Anterior cingulate cortex (tissue), 58 donors: ENCODE results near the gene FUBP1.
"Not testable (repeated sequence)": the region's sequence is repeated elsewhere in the genome, so short reads cannot be mapped to it uniquely, and the experiment has no call there.

ENCODE experiments used
- DNase-seq, 58 donors: peaks; one replicate each; lab custom pipeline; 2025; lab: John Stamatoyannopoulos, UW

FUBP1 gene

DNA sequence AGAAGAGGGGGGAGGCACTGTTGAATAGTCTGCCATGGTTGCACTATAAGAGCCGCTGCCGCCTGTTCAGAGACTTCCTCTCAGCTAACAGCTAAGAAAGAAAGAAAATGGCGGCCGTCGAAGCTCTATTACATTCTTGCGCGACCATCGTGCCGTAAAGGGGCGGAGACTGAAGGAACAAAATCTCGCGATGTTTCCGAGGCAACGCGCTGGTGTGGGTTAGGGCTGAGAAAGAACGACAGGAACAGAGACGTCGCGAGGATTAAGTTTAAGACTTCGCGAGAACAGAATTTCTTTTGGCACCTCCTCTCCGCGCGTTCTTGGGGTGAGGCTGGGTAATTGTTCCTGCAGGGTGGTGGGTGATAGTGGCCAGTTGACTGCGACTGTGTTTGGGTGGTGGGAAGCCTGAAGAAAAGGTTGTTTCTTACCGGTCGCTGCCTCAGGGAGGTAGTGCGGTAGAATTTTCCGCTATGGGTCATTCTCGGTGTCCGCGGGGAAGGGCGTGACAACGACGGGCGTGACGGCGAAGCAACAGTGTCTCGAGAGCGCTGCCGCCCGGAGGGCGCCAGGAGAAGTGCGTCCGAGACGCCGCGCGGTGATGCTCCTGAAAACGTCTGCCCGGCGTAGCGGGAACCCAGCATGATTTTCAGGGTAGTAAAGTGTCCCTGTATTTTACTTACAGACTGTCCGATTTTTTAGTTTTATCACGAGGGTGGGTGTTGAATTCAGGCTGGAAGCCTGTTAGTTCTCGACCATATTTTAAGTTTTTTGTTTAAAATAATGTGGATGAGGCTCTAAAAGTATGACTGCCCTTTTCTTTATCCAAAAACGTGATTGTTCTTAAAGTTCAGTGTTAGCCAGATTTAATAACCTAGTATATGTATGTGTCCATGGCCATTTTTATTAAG, at the start of gene FUBP1:
Gene FUBP1, minus strand, starts transcription at position 104 of the 908 bp plus-strand sequence. Its CDS starts 68 bp downstream, at position 36.
- peak; percentile 71 to 97 (median 90) for DNase-seq

DNA sequence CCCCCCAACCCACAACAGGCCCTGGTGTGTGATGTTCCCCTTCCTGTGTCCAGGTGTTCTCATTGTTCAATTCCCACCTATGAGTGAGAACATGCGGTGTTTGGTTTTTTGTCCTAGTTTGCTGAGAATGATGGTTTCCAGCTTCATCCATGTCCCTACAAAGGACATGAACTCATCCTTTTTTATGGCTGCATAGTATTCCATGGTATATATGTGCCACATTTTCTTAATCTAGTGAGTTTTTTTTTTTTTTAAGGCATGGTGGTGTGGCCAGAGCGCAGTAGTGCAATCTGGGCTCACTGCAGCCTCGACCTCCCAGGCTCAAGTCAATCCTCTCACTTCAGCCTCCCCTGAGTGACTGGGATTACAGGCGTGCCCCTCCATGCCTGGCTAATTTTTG, 42.3 kb upstream of the FUBP1 start:
- DNase-seq: not testable (repeated sequence)

DNA sequence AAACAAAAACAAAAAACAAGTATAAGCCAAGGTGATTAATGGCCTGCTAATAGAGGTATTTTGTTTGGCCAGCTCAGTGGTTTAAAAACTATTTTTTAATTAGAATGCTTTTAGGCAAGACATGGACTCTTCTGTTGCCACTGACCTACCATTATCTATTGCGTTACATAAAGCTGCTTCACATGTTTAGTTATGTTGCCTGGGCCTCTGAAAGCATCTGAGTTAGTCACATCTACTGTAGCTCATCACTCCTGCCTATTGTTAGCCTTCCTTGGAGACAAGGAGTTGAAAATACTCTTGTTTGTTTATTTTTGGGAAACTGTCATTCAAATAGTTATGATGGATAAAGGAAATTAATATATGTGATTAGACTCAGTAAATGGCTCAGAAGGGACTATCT, 40.2 kb upstream of the FUBP1 start:
- DNase-seq: no peak

DNA sequence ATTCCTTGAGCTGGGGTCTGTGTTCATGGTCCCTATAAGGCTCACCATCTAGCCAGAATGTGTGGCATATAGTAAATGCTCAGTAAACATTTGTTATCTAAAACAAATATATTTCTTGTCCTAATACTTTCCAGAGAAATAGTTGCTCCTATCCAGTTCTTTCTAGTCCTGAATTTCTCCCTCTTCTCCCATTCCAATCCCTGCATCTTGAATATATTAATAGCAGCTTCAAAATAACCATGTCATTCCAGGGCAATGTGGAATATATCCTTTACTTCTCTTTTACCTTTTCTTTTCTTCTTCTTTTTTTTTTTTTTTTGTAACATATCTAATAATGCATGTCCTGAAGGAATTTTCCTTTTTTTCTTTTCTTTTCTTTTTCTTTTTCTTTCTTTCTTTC, 36.3 kb upstream of the FUBP1 start:
- no peak for DNase-seq

DNA sequence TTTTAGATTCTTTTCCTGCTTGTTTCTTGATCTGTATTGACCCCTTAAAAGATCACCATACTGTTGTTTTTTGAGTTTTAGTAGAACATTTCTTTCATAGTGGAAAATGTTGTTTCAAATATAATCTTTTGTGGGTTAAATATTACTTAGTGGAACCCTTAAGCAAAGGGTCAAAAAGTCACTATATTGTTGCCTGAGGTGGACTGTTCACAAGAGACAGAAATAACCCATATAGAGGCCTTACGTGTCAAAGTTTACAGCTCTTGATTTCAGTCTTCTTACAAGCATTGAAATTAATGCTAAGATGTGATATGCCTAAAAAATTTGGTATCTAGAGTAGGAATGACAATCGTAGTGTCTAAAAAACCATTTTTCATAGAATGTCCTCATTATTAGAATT, 32.2 kb upstream of the FUBP1 start:
- no peak for DNase-seq

- DNase-seq: no peak
Observed at GRCh38 chr1:78009836-78010235, 31.0 kb upstream of the FUBP1 start.

DNA sequence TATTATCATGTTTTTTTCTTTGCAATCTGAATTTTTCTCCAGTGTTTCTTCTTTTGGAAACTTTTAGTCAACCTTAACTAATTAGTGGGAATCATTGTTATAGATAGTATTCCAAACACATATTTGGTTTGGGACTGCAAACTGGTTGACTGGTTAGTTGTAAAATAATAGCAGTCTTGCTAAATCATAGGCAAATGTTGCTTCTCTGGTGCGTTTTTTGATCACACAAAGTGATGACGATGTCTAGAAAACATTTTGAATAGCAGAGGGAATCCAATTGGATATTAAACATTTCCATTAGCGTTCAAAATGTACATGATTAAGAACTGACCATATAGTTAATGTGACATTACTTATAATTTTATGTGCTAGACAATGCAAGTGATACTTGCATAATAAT, 30.4 kb upstream of the FUBP1 start:
- DNase-seq: no peak

DNA sequence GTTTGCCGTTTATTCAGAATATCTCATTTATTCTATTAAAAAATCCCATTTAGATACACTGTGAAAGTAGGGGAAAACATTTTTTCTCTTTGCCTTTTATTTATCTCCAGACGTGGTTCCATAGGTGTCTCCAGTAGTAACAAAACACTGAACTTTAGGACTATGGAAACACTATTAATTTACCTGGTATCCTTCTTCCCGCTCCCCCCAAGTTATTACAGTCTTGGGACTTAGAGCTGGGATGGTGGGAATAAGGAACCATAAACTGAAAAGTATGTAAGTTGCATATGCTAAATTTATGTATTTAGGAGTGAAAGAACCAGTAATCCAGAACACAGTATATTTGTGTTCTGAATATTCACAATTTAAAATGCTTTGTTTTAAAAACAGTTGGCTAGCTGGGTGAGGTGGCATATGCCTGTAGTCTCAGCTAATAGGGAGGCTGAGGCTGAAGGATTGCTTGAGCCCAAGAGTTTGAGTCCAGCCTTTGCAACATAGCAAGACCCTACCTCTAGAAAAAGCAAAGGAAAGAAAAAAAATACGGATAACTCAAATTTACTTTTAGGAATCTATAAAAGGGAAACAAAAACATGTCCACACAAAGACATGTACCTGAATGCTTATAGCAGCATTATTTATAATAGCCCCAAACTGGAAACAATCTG, 28.9 kb upstream of the FUBP1 start:
- DNase-seq: no peak

DNA sequence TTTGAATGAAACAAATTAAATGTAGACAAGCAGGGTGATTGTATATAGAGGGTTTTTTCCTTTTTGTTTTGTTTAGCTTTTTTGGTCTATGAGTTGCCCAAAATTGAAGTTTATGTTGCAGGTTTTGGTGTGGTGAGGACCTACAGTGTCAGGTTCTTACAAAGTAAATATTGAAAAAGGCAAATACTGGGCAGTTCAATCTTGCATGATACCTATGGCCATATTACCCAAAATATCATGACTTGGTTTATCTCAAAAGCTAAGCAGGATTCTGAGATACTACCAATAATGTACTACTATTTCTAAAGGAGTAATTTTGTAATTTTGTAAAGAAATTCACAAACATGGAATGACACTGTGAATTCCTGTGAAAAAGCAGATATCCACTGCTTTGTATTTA, 27.6 kb upstream of the FUBP1 start:
- no peak for DNase-seq

DNA sequence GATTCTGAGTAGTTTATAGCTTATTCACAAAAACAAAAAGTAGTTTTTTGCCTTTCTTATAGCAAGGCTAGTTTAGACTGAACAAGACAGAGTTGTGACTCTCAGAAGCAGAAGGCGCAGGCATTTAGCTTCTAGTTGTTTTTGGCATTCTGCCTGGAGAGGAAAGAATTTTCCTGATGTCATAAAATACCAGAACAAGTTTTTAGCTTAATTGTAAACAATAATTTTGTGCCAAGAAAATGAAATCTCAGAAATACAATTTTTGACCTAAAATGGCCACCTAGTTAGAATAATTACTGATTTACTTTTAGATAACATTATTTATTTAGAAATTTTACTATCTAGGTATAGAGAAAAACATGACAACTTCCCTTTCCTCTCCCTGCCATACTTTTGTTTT, 26.9 kb upstream of the FUBP1 start:
- peak in 3 of 58 donors; percentile 8 to 52 (median 13) for DNase-seq

DNA sequence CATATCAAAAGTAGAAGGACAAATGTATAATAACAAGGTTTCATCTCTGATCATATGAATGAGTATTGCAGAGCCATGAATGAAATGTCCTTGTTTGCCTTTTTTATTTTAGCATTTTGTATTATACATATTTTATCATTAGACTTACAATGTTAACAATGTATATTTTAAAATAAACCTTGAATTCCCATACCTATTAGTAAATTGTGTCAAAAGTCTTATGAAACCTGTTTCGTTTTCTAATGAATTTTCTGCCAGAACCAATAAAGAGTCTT, 26.5 kb upstream of the FUBP1 start:
- DNase-seq: no peak

DNA sequence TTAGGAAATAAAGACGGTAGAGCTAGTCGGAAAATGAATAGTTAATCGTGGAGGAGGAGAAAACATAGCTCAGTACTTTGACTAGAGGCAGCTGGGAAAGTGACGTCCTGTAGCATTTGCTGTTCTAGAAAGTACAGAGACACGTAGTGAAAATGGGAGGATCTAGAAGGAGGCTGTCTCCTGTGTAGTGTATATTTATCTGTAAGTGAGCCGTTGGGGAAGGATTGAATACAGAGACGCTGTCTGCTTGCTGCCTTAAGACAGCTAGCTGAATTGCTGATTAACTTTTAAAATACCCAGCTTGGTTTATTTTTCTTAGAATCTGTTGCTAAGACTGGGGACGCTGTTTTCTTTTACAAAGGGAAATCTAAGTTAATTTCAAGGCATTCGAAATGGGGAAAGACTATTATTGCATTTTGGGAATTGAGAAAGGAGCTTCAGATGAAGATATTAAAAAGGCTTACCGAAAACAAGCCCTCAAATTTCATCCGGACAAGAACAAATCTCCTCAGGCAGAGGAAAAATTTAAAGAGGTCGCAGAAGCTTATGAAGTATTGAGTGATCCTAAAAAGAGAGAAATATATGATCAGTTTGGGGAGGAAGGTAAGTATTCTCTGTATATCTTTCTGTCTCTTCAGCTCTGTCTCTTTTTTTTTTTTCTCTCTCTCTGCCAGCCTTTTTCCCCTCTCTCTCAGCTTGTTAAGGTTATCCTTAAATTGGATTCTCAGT, 26.0 kb upstream of the FUBP1 start, which contains the start of gene DNAJB4:
Gene DNAJB4, plus strand, starts transcription at position 221 of the 729 bp plus-strand sequence. Its CDS starts 172 bp downstream, at position 393.
- peak in 49 of 58 donors; percentile 5 to 94 (median 51) for DNase-seq

GRCh38 chr1:78003882-78004718, 25.2 kb upstream of the FUBP1 start:
- DNase-seq: peak in 27 of 58 donors; percentile 2 to 45 (median 10)

DNA sequence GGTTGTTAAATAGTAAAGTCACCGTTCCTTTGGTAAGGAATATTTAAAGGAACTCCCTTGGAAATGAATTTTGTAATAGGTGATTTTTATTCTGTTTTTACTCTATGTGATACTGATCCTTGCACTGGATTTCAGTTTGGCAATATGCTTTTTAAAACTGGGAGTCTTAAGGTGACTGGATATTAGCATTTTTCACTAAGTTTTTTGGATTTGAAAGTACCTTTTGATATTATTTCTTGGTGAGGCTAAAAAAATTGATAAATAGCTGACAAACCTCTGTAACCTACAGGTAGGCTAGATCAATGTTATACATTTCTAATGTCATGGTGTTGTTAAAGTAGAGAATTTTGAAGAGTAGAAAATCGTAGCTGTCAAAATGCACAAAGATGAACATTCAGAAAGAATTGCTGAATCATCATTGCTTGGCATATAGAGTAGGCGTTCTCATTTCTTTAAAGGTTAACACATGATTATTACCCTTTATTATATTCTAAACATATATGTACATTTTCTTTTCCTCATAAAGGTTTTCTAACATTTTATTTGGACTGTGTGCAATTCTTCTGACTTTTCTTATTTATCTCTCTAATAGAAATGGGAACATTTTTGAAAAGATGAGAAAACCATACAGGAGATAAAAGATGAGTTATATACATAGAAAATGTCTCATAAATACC, 24.3 kb upstream of the FUBP1 start:
- DNase-seq: no peak

GRCh38 chr1:78000536-78000935, 21.7 kb upstream of the FUBP1 start:
- DNase-seq: not testable (repeated sequence)

- no peak for DNase-seq
Observed at GRCh38 chr1:77996734-77997133, 17.9 kb upstream of the FUBP1 start.

- no peak for DNase-seq
Observed at GRCh38 chr1:77994117-77994705, 15.3 kb upstream of the FUBP1 start.

- no peak for DNase-seq
Observed at GRCh38 chr1:77991638-77992037, 12.8 kb upstream of the FUBP1 start.

- no peak for DNase-seq
Observed at GRCh38 chr1:77990629-77991204, 11.8 kb upstream of the FUBP1 start.
